NCI-H2227 (cell line): ENCODE measurements around the gene KRTAP3-2.

Source experiments
- DNase-seq: peaks from one replicate; lab custom pipeline; 2025; ENCODE audit not compliant: unreplicated experiment; lab: John Stamatoyannopoulos, UW

The KRTAP3-2 gene

DNA sequence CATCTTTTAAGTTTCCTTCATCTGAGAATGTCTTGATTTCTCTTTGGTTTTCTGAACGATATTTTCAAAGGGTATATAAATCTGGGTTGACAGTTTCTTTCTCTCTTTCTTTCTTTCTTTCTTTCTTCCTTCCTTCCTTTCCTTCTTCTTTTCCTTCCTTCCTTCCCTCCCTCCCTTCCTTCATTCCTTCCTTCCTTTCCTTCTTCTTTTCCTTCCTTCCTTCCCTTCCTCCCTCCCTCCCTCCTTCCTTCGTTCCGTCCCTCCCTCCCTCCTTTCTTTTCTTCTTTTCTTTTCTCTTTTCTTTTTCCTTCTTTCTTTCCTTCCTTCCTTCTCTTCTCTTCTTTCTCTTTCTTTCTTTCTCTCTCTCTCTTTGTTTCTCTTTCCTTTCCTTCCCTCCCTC lies 25.3 kb downstream of the KRTAP3-2 start:
- DNase-seq: no peak

DNA sequence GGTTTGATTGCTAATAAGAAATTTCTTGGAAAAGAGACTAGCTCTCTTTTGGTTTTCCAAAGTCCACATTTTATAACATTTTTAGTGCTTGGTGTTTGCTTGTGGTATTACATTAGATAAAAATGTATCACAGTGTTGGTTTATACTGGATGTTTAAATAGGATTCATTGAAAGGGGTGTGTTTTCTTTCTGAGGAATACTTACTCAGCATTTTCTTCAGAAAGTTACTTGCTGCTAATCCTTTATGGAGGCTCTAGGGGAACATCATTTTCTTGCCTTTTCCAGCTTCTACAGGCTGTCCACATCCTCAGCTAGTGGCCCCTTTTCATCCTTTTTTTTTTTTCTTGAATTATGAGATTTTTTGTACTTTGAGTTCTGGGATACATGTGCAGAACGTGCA lies 32.1 kb downstream of the KRTAP3-2 start:
- DNase-seq: no peak

DNA sequence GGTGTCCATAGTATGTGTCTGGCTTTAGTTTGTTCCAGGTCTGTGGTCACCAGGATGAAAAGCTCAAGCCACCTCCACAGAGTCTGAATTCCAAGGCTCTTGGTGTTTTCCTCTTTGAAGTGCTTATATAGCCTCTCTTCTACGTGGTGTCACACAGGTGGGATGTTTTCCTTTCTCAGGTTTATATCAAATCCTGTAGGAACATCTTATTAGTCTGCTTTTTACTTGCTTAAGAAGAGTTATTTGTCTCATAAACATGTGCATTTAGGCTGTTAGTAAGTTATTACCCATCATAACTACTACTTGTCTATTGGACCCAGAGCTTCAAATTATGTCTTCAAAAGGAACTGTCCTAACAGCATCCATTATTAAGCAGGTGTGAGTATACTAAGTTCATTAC lies 32.9 kb downstream of the KRTAP3-2 start, which contains the start of gene KRT39:
TSS of gene KRT39 (minus strand) at position 101 of the 400 bp plus-strand sequence. CDS start at position 9, 92 bp downstream.
- DNase-seq: no peak

DNA sequence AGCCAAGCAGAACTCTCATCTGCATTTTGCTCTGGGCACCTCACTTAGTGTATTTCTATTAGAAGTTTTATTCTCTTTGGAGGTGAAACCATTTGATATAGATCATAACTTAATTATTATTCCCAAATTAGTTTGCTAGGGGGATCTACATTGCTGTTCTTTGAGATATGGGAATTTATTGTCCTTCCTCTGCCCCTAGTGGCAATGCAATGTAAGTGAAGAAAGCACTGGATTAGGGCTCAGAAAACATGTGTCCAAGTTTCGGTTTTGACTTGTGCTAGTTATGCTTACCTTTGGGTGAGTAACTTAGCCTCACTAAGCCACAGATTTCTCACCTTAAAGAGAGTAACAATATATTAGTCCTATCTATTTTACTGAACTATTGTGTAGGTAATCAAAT lies 35.9 kb downstream of the KRTAP3-2 start:
- no peak for DNase-seq

DNA sequence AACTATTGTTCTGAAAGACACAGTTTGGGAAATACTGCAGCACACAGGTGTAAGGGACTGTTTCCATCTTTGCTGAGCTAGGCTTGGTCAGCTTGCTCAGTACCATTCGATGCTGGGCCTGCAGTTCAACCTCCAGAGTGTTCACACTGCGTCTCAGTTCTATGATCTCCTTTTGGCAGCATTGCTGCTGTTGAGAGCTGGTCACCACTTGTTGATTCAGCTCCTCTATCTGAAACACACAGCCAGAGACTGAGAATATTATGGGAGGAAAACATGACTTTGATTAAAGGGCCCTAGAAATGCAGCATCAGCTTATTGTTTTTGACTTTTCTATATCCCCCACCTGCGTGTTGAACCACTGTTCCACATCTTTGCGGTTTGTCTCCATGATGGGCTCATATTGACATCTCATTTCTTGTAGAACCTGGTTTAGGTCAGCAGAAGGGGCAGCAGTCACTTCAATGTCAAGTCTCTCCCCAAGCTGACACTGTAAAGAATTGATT lies 37.6 kb downstream of the KRTAP3-2 start:
- no peak for DNase-seq

DNA sequence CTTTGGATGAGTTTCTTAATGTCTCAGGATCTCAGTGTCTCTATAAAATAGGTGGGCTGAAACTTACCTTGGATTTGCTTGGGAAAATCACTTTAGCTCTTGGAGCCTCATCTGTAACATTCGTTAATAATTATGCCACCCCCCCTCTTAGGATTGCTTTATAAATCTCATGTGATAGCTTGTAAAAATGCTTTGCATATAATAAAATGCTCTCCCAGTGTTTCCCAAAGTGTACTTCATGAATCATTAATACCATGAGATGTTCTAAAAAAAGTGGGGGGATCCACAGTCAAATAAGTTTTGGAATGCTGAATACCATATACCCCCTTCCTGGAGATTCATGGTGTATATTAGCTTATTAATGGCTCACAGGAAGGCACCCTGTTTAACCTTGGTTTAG lies 38.1 kb downstream of the KRTAP3-2 start:
- no peak for DNase-seq

DNA sequence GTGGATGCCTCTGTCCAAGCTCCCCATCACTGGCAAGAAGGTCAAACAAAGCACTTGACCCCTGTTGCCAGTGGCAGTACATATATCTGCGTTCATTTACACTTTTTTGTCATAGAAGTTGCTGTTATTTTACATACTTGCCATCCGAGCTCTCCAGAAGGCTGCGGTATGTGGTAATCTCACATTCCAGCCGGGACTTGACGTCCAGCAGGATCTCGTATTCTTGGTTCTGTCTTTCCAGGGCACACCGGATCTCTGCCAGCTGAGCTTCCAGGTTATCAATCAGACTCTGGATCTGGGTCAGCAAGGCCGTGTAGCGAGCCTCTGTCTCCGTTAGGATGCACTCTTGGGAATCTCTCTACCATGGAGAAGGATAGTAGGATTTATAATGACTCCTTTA lies 39.6 kb downstream of the KRTAP3-2 start:
- no peak for DNase-seq

DNA sequence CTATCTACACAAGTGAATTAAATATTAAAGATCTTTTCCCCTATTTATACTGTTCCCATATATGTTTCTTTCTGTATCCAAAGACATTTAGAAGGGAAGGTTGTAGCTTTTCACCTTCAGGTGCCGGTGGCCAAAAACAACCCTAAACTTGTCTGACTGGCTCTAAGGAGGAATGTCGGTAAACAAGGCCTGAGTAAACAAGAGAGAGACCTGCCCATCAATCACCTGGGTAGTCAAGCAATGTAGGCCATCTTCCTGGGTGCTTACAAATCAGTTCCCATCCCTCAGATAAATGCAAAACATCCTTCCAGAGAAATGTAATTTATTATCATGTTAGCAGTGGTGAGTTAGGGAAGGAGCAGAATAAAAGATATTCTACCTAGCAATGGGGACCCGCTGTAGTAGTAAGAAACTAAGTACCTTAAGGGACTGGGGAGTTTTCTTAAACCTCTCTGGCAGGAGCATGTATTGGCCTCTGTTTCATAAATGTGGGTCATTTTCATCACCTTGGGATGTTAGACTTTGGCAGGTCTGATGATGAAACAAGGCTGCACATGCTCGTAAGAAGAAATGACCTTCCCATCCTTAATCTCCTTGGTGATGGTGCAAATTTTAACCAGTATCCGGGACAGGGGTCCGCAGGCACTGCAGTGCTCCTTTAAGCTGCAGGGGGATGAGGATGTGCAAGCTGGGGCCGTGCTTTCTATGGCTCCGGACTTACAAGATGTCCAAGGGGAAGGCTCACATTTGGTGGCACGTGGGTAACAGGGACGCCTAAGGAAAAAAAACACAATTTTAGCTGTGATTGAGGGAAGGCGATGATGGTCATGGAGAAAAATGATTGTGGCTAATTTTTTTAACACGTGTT lies 41.4 kb downstream of the KRTAP3-2 start:
- no peak for DNase-seq

DNA sequence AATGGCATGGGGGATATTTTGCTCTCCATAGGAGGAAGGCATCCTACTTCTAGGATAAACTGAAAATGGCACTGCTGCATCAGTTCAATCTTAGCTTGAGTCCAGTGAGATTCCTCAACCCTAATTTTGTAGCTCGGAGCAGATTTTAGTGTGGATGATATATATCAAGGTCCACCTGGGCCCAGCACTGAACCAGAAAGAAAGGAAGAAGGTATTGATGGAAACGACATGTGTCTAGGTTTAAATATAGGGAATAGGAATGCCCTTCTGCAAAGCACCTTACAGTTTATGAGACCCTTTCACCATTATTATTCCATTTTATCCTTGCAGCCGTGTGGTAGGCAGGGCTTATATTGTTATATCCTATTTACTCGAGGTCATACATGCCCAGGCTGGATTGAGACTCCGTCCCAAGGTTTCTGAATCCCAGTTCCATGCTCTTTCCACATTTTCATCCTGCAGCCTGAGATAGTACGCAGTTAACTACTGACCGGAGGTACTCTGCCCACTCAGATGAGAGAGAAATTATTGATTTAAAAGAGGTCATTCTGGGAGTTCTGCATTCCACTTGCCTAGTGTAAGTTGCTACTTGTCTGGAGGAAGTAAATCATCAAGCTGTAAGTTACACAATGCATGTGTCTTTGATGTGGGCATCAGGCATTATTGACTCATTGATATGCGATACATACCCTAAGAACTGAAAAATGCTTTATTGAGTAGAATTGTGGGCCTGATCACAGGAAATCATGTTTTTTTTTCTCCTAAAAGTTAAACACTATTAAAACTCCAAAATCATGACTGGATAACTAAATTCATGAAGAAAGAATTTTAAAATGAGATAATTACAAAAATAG lies 43.1 kb downstream of the KRTAP3-2 start:
- DNase-seq: no peak

DNA sequence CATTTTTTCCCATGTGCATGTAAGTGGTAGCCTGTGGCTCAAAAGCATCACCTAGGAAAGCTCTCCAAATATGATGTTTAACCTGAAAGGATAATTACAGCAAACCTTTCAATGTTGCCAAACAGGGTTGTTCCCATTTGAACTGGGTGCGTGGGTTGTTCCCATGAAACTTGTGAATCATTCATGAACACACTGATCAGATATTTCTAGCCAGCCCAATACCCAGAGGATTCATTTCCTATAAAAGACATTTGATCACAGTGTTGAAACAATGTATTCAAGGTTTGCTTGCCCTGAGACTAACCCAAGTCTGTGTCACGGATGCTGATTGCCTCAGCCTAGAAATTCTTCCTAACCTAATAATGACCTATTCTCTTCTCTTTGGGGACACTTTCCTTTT lies 45.8 kb downstream of the KRTAP3-2 start:
- no peak for DNase-seq

DNA sequence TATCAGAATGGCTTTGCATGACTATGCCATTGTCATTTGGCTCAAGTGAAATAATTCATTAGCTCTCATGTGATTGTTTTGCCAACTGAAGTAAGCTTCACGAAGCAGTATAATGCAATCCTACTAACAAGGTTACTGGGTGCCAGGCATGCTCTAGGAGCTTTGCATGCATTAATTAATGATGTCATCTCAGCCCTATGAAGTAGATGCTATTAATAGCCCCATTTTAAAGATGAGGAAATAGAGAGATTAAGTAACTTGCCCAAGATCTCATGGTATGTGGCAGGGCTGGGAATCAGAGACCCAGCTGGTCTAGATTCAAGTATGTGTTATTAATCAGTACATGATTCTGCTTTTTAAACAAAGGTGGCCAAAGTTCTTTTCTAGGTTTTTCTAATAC lies 47.0 kb downstream of the KRTAP3-2 start:
- no peak for DNase-seq

DNA sequence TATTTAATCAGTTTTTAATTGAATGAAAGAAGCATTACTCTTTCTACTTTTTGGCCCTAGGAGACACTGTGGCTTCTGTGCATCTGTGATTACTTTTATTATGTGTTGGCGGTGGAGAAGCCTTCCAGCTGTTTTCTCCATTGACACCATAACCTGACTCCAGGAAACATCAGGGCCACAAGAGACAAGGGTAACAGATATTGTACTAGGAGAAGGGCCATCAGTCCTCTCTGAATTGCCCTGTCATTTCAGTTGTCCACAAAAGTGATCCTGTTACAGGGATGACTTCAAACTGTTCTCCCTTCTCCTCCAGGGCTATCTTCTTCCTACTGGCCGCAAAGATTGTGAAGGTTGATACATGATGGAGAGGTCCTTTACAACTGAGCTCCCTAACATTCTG lies 47.6 kb downstream of the KRTAP3-2 start:
- no peak for DNase-seq

DNA sequence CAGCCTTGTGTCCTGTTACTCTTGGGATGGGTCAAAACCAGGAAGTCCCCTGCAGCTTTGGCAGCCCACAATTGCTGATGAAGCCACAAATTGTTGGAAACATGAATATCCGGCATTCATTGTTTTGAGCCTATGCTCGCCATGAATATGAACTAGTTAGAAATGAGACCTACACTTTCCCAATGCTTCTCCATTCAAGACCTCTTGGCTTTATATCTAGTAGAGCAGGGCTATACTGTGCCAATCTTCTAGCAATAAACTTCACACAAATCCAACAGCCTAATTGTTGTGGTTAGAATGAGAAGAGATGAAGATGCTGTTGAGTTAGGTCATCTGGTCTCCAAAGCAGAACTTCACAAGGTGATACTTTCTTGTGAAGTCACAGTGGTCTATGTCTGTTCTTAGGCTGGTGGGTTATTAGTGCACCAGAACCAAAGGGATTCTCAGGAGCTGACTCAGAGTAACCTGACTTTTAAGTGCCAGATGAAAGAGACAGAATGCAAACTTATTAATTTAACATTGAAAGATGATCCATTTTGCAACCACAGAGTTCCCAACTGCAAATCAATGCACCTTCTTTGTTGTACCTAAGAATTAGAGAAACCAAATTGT lies 48.6 kb downstream of the KRTAP3-2 start:
- DNase-seq: no peak

DNA sequence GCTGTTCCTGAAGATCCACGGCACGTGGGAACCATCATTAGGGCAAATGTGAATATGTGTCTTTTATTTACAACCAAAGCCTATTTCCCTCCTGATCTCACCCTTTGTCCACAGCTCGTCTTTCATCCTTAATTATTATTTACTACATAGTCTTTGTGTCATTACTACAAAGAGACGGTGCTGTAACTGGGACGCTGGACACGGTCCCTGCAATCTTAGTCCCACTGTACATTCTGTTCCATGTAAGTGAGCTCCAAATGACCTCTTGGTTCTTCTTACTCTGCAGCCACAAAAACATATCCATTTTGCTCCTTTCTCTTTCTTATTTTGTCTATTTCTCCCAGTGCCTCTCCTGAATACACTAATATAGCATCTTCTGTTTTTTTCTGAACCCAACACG lies 49.5 kb downstream of the KRTAP3-2 start:
- peak; percentile 24 for DNase-seq

DNA sequence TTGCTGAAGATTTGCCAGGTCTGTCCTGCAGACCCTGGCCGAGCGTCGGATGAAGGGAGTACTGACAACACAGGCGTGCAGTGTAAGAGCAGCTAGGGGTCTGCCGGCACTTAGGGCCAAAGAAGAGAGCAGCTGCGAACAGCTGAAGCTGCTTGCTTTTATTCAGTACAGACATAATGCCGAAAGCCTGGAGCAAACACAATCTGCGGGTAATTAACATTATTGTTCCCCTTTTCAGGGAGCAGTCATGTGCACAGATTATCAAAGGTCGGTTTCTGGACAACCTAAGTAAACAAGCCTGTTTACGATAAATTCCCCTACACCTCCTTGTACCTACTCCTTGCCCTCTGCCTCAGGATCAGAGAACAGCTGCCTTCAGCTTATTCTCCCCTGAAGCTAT lies 50.3 kb downstream of the KRTAP3-2 start:
- DNase-seq: peak; percentile 56
